IMR-90 (cell line): ENCODE data around the gene ARHGAP23.

Experiments used
- BHLHE40 ChIP-seq: fragments of 150-350 bp; IDR thresholded peaks from 2 replicates; pipeline ENCODE4 v1.6.1; 2016; ENCODE audit warnings: mild to moderate bottlenecking, low read depth, low read length
- CEBPB ChIP-seq: IDR thresholded peaks from 2 replicates; pipeline ENCODE4 v1.6.1; 2012; ENCODE audit warnings: low read depth, low read length, improper control_type of control experiment
- CHD1 ChIP-seq: IDR thresholded peaks from 2 replicates; pipeline ENCODE4 v1.6.1; 2012; ENCODE audit warnings: low read depth, low read length, improper control_type of control experiment
- CTCF ChIP-seq: conservative IDR thresholded peaks from 2 replicates; pipeline ENCODE4 v1.5.1; 2012; ENCODE audit warnings: mild to moderate bottlenecking, low read depth, low read length, improper control_type of control experiment
- MAFK ChIP-seq: IDR thresholded peaks from 2 replicates; pipeline ENCODE4 v1.6.1; 2012; ENCODE audit warnings: low read depth, low read length, improper control_type of control experiment
- MXI1 ChIP-seq: IDR thresholded peaks from 2 replicates; pipeline ENCODE4 v1.6.1; 2012; ENCODE audit warnings: low read depth, mild to moderate bottlenecking, low read length, moderate library complexity, borderline replicate concordance
- POLR2A ChIP-seq: IDR thresholded peaks from 2 replicates; pipeline ENCODE4 v1.6.1; 2012; ENCODE audit warnings: mild to moderate bottlenecking, low read depth, low read length
- RAD21 ChIP-seq: IDR thresholded peaks from 2 replicates; pipeline ENCODE4 v1.6.1; 2012; ENCODE audit warnings: low read length, improper control_type of control experiment
- RCOR1 ChIP-seq: IDR thresholded peaks from 2 replicates; pipeline ENCODE4 v1.6.1; 2012; ENCODE audit warnings: mild to moderate bottlenecking, low read length, improper control_type of control experiment; ENCODE audit not compliant: insufficient replicate concordance
- RFX5 ChIP-seq: IDR thresholded peaks from 2 replicates; pipeline ENCODE4 v1.8.0; 2012; ENCODE audit warnings: low read depth, mild to moderate bottlenecking, low read length, moderate library complexity
- SMC3 ChIP-seq: fragments of 150-350 bp; IDR thresholded peaks from 2 replicates; pipeline ENCODE4 v1.6.1; 2016; ENCODE audit warnings: low read depth, mild to moderate bottlenecking, antibody characterized with exemption, low read length, moderate library complexity
- TF ChIP-seq, protein P1 (sequence below): fragments of 150-350 bp; IDR thresholded peaks from 2 replicates; pipeline ENCODE4 v1.6.1; 2017; ENCODE audit warnings: mild to moderate bottlenecking, antibody characterized with exemption, low read length, low read depth

- TF ChIP-seq RAD21 (no peak), CTCF (no peak), BHLHE40 (no peak), CHD1 (no peak), POLR2A (no peak), RCOR1 (no peak), MAFK (no peak), CEBPB (no peak), RFX5 (no peak), SMC3 (no peak), MXI1 (no peak)
- TF ChIP-seq, protein P1, sequence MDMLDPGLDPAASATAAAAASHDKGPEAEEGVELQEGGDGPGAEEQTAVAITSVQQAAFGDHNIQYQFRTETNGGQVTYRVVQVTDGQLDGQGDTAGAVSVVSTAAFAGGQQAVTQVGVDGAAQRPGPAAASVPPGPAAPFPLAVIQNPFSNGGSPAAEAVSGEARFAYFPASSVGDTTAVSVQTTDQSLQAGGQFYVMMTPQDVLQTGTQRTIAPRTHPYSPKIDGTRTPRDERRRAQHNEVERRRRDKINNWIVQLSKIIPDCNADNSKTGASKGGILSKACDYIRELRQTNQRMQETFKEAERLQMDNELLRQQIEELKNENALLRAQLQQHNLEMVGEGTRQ, result no peak
Measured at GRCh38 chr17:38397227-38397626, 31.0 kb upstream of the ARHGAP23 start.
